ENCODE data around the gene DCLRE1B. TPM values are rescaled to one million over a fixed set of nuclear protein-coding genes. Genes with fewer than 3 reads are reported as not detected.

DCLRE1B gene
- total RNA-seq, 4 donors from 2014 or later, result 3.5 to 7.2 (median 4.3) TPM

GRCh38 chr1:113893267-113893666 is 11.9 kb upstream of the DCLRE1B start:
- Histone ChIP-seq H3K9me3 (no peaks in the 10 kb centered on the region), H3K4me1 (no peaks in the 10 kb centered on the region), H3K4me3 (no peak overlapping the region), H3K27me3 (no peaks in the 10 kb centered on the region), H3K36me3 (peaks cover 0 to 44% (median 12%) of the 10 kb centered on the region in 3 donors), H3K27ac (no peak overlapping the region)
- no peak for DNase-seq (ENCODE audit: low spot score in 2 of 2)
- no peak for TF ChIP-seq POLR2A (IDR thresholded peaks at IDR 0.05)
- TF ChIP-seq CTCF (IDR thresholded peaks at IDR 0.05), result no peak
- no peak for TF ChIP-seq EP300 (IDR thresholded peaks at IDR 0.05)
- WGBS, 2 donors, result 94 to 96% methylated on average over 3 of the region's 3 CpGs

GRCh38 chr1:113895098-113895497 is 10.0 kb upstream of the DCLRE1B start:
- H3K4me3 ChIP-seq, result no peak overlapping the region
- no peak for DNase-seq (ENCODE audit: low spot score in 2 of 2)
- WGBS, 2 donors, result 91 to 95% methylated on average over 6 of the region's 6 CpGs
- no peaks in the 10 kb centered on the region for H3K27me3 ChIP-seq
- H3K36me3 ChIP-seq, result peaks cover 0 to 58% (median 12%) of the 10 kb centered on the region in 3 donors
- no peaks in the 10 kb centered on the region for H3K4me1 ChIP-seq
- H3K27ac ChIP-seq, result no peak overlapping the region
- no peaks in the 10 kb centered on the region for H3K9me3 ChIP-seq
- TF ChIP-seq CTCF (IDR thresholded peaks at IDR 0.05), result no peak
- no peak for TF ChIP-seq POLR2A (IDR thresholded peaks at IDR 0.05)
- TF ChIP-seq EP300 (IDR thresholded peaks at IDR 0.05), result no peak

DNA sequence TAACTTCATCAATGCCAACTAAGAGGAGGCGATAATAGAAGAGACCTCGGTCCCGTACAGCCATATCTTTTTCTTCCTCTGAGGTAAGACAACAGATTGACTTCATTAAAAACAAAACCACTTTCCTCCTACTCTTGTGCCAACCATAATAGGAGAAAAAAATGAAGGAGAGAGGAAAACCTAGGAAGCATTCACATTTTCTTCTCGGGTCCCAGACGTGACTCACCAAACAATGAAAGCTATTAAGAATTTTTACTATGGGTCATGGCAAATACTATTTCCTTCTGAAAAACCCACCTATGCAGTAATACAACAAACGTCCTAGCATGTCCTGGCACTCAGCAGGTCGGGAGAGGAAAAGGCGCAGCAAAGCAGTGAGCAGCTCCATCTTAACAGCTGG is 9.2 kb upstream of the DCLRE1B start:
- WGBS, 2 donors, result 79% methylated on average over 8 of the region's 8 CpGs
- Histone ChIP-seq H3K36me3 (peaks cover 0 to 67% (median 12%) of the 10 kb centered on the region in 3 donors), H3K4me1 (no peaks in the 10 kb centered on the region), H3K27ac (no peak overlapping the region), H3K27me3 (no peaks in the 10 kb centered on the region), H3K9me3 (no peaks in the 10 kb centered on the region), H3K4me3 (no peak overlapping the region)
- no peak for TF ChIP-seq CTCF (IDR thresholded peaks at IDR 0.05)
- TF ChIP-seq EP300 (IDR thresholded peaks at IDR 0.05), result no peak
- TF ChIP-seq POLR2A (IDR thresholded peaks at IDR 0.05), result no peak
- no peak for DNase-seq (ENCODE audit: low spot score in 2 of 2)

GRCh38 chr1:113898241-113898814 is 6.8 kb upstream of the DCLRE1B start:
- 86 to 96% methylated on average over 1 of the region's 1 CpG for WGBS, 2 donors
- H3K36me3 ChIP-seq, result peaks cover 0 to 81% (median 12%) of the 10 kb centered on the region in 3 donors
- no peak for DNase-seq (ENCODE audit: low spot score in 2 of 2)
- H3K27me3 ChIP-seq, result no peaks in the 10 kb centered on the region
- no peak overlapping the region for H3K27ac ChIP-seq
- H3K4me3 ChIP-seq, result no peak overlapping the region
- TF ChIP-seq POLR2A (IDR thresholded peaks at IDR 0.05) (no peak), EP300 (IDR thresholded peaks at IDR 0.05) (no peak), CTCF (IDR thresholded peaks at IDR 0.05) (no peak)
- H3K4me1 ChIP-seq, result peaks cover 0 to 4% (median 2%) of the 10 kb centered on the region in 4 donors
- H3K9me3 ChIP-seq, result no peaks in the 10 kb centered on the region

DNA sequence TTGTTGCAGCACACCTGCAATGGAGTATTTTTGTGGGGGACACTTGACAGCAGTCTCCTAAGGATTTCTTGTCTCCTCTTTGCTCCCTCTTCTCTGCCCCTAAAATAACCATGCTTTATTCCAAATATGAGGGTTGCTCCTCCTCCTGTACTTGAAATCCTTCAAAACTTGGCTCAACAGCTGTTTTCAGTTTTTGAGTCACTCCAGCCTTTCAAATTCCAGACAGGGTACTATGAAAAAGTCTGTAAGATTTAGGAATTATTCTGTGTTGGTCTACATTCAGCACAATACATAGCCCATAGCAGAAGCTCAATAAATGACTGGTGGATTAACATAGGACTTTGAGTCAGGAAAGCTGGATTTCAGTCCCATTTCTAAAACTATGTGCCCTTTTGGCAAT is 6.0 kb upstream of the DCLRE1B start:
- Histone ChIP-seq H3K27ac (no peak overlapping the region), H3K27me3 (no peaks in the 10 kb centered on the region), H3K36me3 (peaks cover 0 to 76% (median 12%) of the 10 kb centered on the region in 3 donors), H3K4me3 (no peak overlapping the region), H3K4me1 (peaks cover 0 to 12% (median 10%) of the 10 kb centered on the region in 4 donors), H3K9me3 (no peaks in the 10 kb centered on the region)
- DNase-seq (ENCODE audit: low spot score in 2 of 2), result no peak
- TF ChIP-seq EP300 (IDR thresholded peaks at IDR 0.05) (no peak), CTCF (IDR thresholded peaks at IDR 0.05) (no peak), POLR2A (IDR thresholded peaks at IDR 0.05) (no peak)

Measured in tibial nerve (tissue), 4 donors.